ENCODE results near the gene SMYD3. TPM values are rescaled to one million over a fixed set of nuclear protein-coding genes. Genes with fewer than 3 reads are reported as not detected.
"Not testable (repeated sequence)": the region's sequence is repeated elsewhere in the genome, so short reads cannot be mapped to it uniquely, and the experiment has no call there.

The SMYD3 gene
- total and polyA plus RNA-seq, 2 donors (not counting 1 experiment from before 2014, with no cell fraction given), result 9.7 to 37.2 TPM

- no peak for TF ChIP-seq EZH2 (IDR thresholded peaks at IDR 0.05; ENCODE audit: borderline replicate concordance, insufficient read depth, low read depth, low read length, poor library complexity, severe bottlenecking)
- TF ChIP-seq, protein P1, sequence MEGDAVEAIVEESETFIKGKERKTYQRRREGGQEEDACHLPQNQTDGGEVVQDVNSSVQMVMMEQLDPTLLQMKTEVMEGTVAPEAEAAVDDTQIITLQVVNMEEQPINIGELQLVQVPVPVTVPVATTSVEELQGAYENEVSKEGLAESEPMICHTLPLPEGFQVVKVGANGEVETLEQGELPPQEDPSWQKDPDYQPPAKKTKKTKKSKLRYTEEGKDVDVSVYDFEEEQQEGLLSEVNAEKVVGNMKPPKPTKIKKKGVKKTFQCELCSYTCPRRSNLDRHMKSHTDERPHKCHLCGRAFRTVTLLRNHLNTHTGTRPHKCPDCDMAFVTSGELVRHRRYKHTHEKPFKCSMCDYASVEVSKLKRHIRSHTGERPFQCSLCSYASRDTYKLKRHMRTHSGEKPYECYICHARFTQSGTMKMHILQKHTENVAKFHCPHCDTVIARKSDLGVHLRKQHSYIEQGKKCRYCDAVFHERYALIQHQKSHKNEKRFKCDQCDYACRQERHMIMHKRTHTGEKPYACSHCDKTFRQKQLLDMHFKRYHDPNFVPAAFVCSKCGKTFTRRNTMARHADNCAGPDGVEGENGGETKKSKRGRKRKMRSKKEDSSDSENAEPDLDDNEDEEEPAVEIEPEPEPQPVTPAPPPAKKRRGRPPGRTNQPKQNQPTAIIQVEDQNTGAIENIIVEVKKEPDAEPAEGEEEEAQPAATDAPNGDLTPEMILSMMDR (IDR thresholded peaks at IDR 0.05), result no peak
- ChIA-PET CTCF (no interaction called here), POLR2A (no interaction called here)
- no peak for DNase-seq
- H3K9me3 ChIP-seq (ENCODE audit: control extremely low read depth in 1 of 3, control insufficient read depth in 2 of 3, insufficient read depth in 1 of 3, low read length in 2 of 3), result peaks cover 0 to 2% (median 0%) of the 10 kb centered on the region in 3 donors
- Mint-ChIP-seq H3K27me3 (no peaks in the 10 kb centered on the region), H3K4me1 (peaks cover under 1% of the 10 kb centered on the region), H3K4me3 (no peak overlapping the region), H3K27ac (no peak overlapping the region), H3K9me3 (ENCODE audit: insufficient read depth) (no peaks in the 10 kb centered on the region)
- no peak overlapping the region for H3K9ac ChIP-seq (ENCODE audit: low read length)
- H3K4me2 ChIP-seq (replicated peaks; ENCODE audit: low read depth, low read length, poor library complexity, severe bottlenecking), result no peak overlapping the region
- H3K4me3 ChIP-seq (ENCODE audit: control extremely low read depth in 1 of 5, extremely low read depth in 1 of 5, insufficient read depth in 1 of 5, low read depth in 2 of 5, low read length in 4 of 5), result no peak overlapping the region
- no peaks in the 10 kb centered on the region for H3K79me2 ChIP-seq (ENCODE audit: control insufficient read depth, insufficient read depth, low read length)
- H4K20me1 ChIP-seq (ENCODE audit: control insufficient read depth, insufficient read depth, low read length, poor library complexity, severe bottlenecking), result no peaks in the 10 kb centered on the region
- no peaks in the 10 kb centered on the region for H3K4me1 ChIP-seq (ENCODE audit: control insufficient read depth in 2 of 2, insufficient read depth in 2 of 2, low read length in 2 of 2)
- H3K27ac ChIP-seq (ENCODE audit: low read length in 2 of 2), result no peak overlapping the region
- intact Hi-C loops (cut with micrococcal nuclease), result no loop called here
- WGBS (ENCODE audit: insufficient coverage), result no CpG with 5 or more reads among the region's 12 CpGs
- ATAC-seq (ENCODE audit: low read depth), result no peak
- no peak overlapping the region for H2AFZ ChIP-seq (ENCODE audit: insufficient read depth, low read depth, low read length, poor library complexity, severe bottlenecking)
- no peaks in the 10 kb centered on the region for H3K27me3 ChIP-seq (replicated peaks in 1 of 4; ENCODE audit: control extremely low read depth in 1 of 4, control insufficient read depth in 3 of 4, insufficient read depth in 4 of 4, low read length in 3 of 4)
- no peaks in the 10 kb centered on the region for H3K36me3 ChIP-seq (replicated peaks in 1 of 2; ENCODE audit: control extremely low read depth in 1 of 2, control insufficient read depth in 1 of 2, extremely low read depth in 1 of 2, insufficient read depth in 2 of 2, low read length in 1 of 2)
Measured at GRCh38 chr1:246324711-246325110, 182.4 kb downstream of the SMYD3 start.

GRCh38 chr1:246324033-246324432, 183.0 kb downstream of the SMYD3 start:
- H3K79me2 ChIP-seq (ENCODE audit: control insufficient read depth, insufficient read depth, low read length); H3K4me1 ChIP-seq (ENCODE audit: control insufficient read depth in 2 of 2, insufficient read depth in 2 of 2, low read length in 2 of 2); ATAC-seq (ENCODE audit: low read depth); intact Hi-C loops (cut with micrococcal nuclease); H3K27me3 Mint-ChIP-seq; H2AFZ ChIP-seq (ENCODE audit: insufficient read depth, low read depth, low read length, poor library complexity, severe bottlenecking); H3K36me3 ChIP-seq (replicated peaks in 1 of 2; ENCODE audit: control extremely low read depth in 1 of 2, control insufficient read depth in 1 of 2, extremely low read depth in 1 of 2, insufficient read depth in 2 of 2, low read length in 1 of 2); H3K27ac ChIP-seq (ENCODE audit: low read length in 2 of 2); H3K9ac ChIP-seq (ENCODE audit: low read length); H3K4me3 Mint-ChIP-seq; DNase-seq; H4K20me1 ChIP-seq (ENCODE audit: control insufficient read depth, insufficient read depth, low read length, poor library complexity, severe bottlenecking); H3K4me1 Mint-ChIP-seq; H3K4me2 ChIP-seq (replicated peaks; ENCODE audit: low read depth, low read length, poor library complexity, severe bottlenecking); H3K4me3 ChIP-seq (ENCODE audit: control extremely low read depth in 1 of 5, extremely low read depth in 1 of 5, insufficient read depth in 1 of 5, low read depth in 2 of 5, low read length in 4 of 5); POLR2A ChIA-PET; H3K27me3 ChIP-seq (replicated peaks in 1 of 4; ENCODE audit: control extremely low read depth in 1 of 4, control insufficient read depth in 3 of 4, insufficient read depth in 4 of 4, low read length in 3 of 4); H3K9me3 ChIP-seq (ENCODE audit: control extremely low read depth in 1 of 3, control insufficient read depth in 2 of 3, insufficient read depth in 1 of 3, low read length in 2 of 3); H3K9me3 Mint-ChIP-seq (ENCODE audit: insufficient read depth); CTCF ChIA-PET; H3K27ac Mint-ChIP-seq: not testable (repeated sequence)
- WGBS (ENCODE audit: insufficient coverage), result 97% methylated on average over 10 of the region's 17 CpGs
